Esophagus mucosa (tissue), 1 donor: Measurements from ENCODE around the gene AKR1C3. TPM values are rescaled to one million over a fixed set of nuclear protein-coding genes. Genes with fewer than 3 reads are reported as not detected.
"Not testable (repeated sequence)": the region's sequence is repeated elsewhere in the genome, so short reads cannot be mapped to it uniquely, and the experiment has no call there.

Source experiments
- ATAC-seq: fragments of 200-7000 bp; cut with Tn5 transposase; one replicate; pipeline ENCODE4 v1.9.1; 2020
- total RNA-seq: library from RNA; stranded (reverse); gene quantifications from one replicate; pipeline ENCODE4 v1.2.4, GENCODE V29; 2023
- donor health status: DM: yes; HTN: yes; CAD: no.

AKR1C3 gene
- total RNA-seq, 1 donor from 2014 or later: 29.5 TPM

GRCh38 chr10:5089865-5090264 lies 4.3 kb upstream of the AKR1C3 start:
- ATAC-seq: peak; percentile 91

- ATAC-seq: no peak
These were observed 3.7 kb upstream of the AKR1C3 start for GRCh38 chr10:5090551-5090950.

GRCh38 chr10:5091196-5091595 lies 3.0 kb upstream of the AKR1C3 start:
- ATAC-seq: no peak

GRCh38 chr10:5092375-5092774 lies 1.8 kb upstream of the AKR1C3 start:
- ATAC-seq: no peak

- no peak for ATAC-seq
These were observed 1.1 kb upstream of the AKR1C3 start for GRCh38 chr10:5092848-5093790.

- no peak for ATAC-seq
These were observed 1.5 kb downstream of the AKR1C3 start for GRCh38 chr10:5095687-5096086.

GRCh38 chr10:5096108-5096507 lies 1.9 kb downstream of the AKR1C3 start:
- ATAC-seq: no peak

- not testable (repeated sequence) for ATAC-seq
These were observed 8.3 kb downstream of the AKR1C3 start for GRCh38 chr10:5102479-5102878.

- no peak for ATAC-seq
These were observed 9.3 kb downstream of the AKR1C3 start for GRCh38 chr10:5103481-5103880.

GRCh38 chr10:5105626-5106025 lies 11.4 kb downstream of the AKR1C3 start:
- no peak for ATAC-seq

GRCh38 chr10:5106553-5106952 lies 12.3 kb downstream of the AKR1C3 start:
- no peak for ATAC-seq

GRCh38 chr10:5107860-5108526 lies 13.8 kb downstream of the AKR1C3 start:
- no peak for ATAC-seq

- ATAC-seq: no peak
These were observed 14.6 kb downstream of the AKR1C3 start for GRCh38 chr10:5108658-5109416.

GRCh38 chr10:5109861-5110260 lies 15.6 kb downstream of the AKR1C3 start:
- ATAC-seq: not testable (repeated sequence)

GRCh38 chr10:5116621-5117020 lies 22.4 kb downstream of the AKR1C3 start:
- no peak for ATAC-seq

- no peak for ATAC-seq
These were observed 22.8 kb downstream of the AKR1C3 start for GRCh38 chr10:5117026-5117425.

- not testable (repeated sequence) for ATAC-seq
These were observed 25.8 kb downstream of the AKR1C3 start for GRCh38 chr10:5119997-5120396.

- no peak for ATAC-seq
These were observed 29.7 kb downstream of the AKR1C3 start for GRCh38 chr10:5123886-5124285.

GRCh38 chr10:5125315-5126044 lies 31.3 kb downstream of the AKR1C3 start:
- no peak for ATAC-seq

- no peak for ATAC-seq
These were observed 41.4 kb downstream of the AKR1C3 start for GRCh38 chr10:5135581-5135980.

- ATAC-seq: no peak
These were observed 42.4 kb downstream of the AKR1C3 start for GRCh38 chr10:5136468-5137087.

- ATAC-seq: not testable (repeated sequence)
These were observed 43.5 kb downstream of the AKR1C3 start for GRCh38 chr10:5137699-5138098.
